Neuronal stem cell (in vitro differentiated cells): ENCODE results near the gene KBTBD4.
"Not testable (repeated sequence)": the region's sequence is repeated elsewhere in the genome, so short reads cannot be mapped to it uniquely, and the experiment has no call there.

Source experiments
- DNase-seq: peaks from one replicate; pipeline ENCODE4 v3.0.0-alpha.2; 2013; ENCODE audit warnings: low spot score
- H2AFZ ChIP-seq: one replicate; pipeline ENCODE4 v1.6.1; 2013; ENCODE audit warnings: mild to moderate bottlenecking, low read length, inconsistent platforms
- H2AK5ac ChIP-seq: 2 replicates; pipeline ENCODE4 v1.6.1; 2013; ENCODE audit warnings: low read depth, mild to moderate bottlenecking, inconsistent platforms, low read length, moderate library complexity, mixed read lengths
- H2BK120ac ChIP-seq: 2 replicates; pipeline ENCODE4 v1.6.1; 2013; ENCODE audit warnings: low read depth, mild to moderate bottlenecking, inconsistent platforms, low read length, moderate library complexity, mixed read lengths
- H2BK12ac ChIP-seq: one replicate; pipeline ENCODE4 v1.6.1; 2013; ENCODE audit warnings: low read length, inconsistent platforms
- H2BK15ac ChIP-seq: 2 replicates; pipeline ENCODE4 v1.6.1; 2013; ENCODE audit warnings: mild to moderate bottlenecking, low read length, inconsistent platforms, mixed read lengths
- H2BK5ac ChIP-seq: one replicate; pipeline ENCODE4 v1.6.1; 2013; ENCODE audit warnings: inconsistent platforms, mild to moderate bottlenecking, low read length, moderate library complexity
- H3K14ac ChIP-seq: one replicate; pipeline ENCODE4 v1.6.1; 2013; ENCODE audit warnings: low read length, inconsistent platforms
- H3K18ac ChIP-seq: 2 replicates; pipeline ENCODE4 v1.6.1; 2013; ENCODE audit warnings: low read length, inconsistent platforms
- H3K23ac ChIP-seq: 2 replicates; pipeline ENCODE4 v1.6.1; 2013; ENCODE audit warnings: low read depth, mild to moderate bottlenecking, mixed read lengths, low read length, inconsistent platforms; ENCODE audit not compliant: poor library complexity
- H3K27ac ChIP-seq: replicated peaks from 3 replicates; pipeline ENCODE4 v1.5.1; 2013; ENCODE audit warnings: low read length, inconsistent platforms
- H3K27me3 ChIP-seq, 3 experiments: 2 replicates each; pipeline ENCODE4 v1.6.1; 2013; ENCODE audit warnings: low read length in 3 of 3, mild to moderate bottlenecking in 2 of 3, inconsistent platforms in 1 of 3, low read depth in 1 of 3, mixed read lengths in 1 of 3, moderate library complexity in 1 of 3; ENCODE audit not compliant: control insufficient read depth in 3 of 3, insufficient read depth in 3 of 3
- H3K36me3 ChIP-seq, 2 donors: replicated peaks in 1 of 2; 2 replicates each; pipeline ENCODE4 v1.6.1; 2013; ENCODE audit warnings: low read length in 2 of 2; ENCODE audit not compliant: control insufficient read depth in 2 of 2, insufficient read depth in 2 of 2
- H3K4ac ChIP-seq: 2 replicates; pipeline ENCODE4 v1.6.1; 2013; ENCODE audit warnings: inconsistent platforms, mild to moderate bottlenecking, low read length, moderate library complexity
- H3K4me1 ChIP-seq, 2 donors: 1 replicate in 1 of 2; 2 replicates in 1 of 2; pipeline ENCODE4 v1.6.1; 2013; ENCODE audit warnings: low read length in 2 of 2, low read depth in 1 of 2; ENCODE audit not compliant: control insufficient read depth in 2 of 2, insufficient read depth in 1 of 2
- H3K4me2 ChIP-seq: one replicate; pipeline ENCODE4 v1.6.1; 2013; ENCODE audit warnings: mild to moderate bottlenecking, low read length, inconsistent platforms; ENCODE audit not compliant: insufficient read depth, poor library complexity, severe bottlenecking
- H3K4me3 ChIP-seq, 2 donors: 2 replicates each; pipeline ENCODE4 v1.5.1; 2013; ENCODE audit warnings: low read length in 2 of 2, mild to moderate bottlenecking in 2 of 2, inconsistent platforms in 1 of 2, moderate library complexity in 1 of 2
- H3K79me1 ChIP-seq: one replicate; pipeline ENCODE4 v1.6.1; 2013; ENCODE audit warnings: low read depth, mild to moderate bottlenecking, inconsistent platforms, low read length, moderate library complexity
- H3K9ac ChIP-seq: one replicate; pipeline ENCODE4 v1.6.1; 2013; ENCODE audit warnings: mild to moderate bottlenecking, low read depth, low read length, inconsistent platforms; ENCODE audit not compliant: poor library complexity
- H3K9me3 ChIP-seq, 2 donors: replicated peaks in 1 of 2; 2 replicates each; pipeline versions ENCODE3 to v1.6.1; 2013; ENCODE audit warnings: low read length in 2 of 2, mild to moderate bottlenecking in 2 of 2, inconsistent platforms in 1 of 2, low read depth in 1 of 2, mixed read lengths in 1 of 2, moderate library complexity in 1 of 2; ENCODE audit not compliant: control insufficient read depth in 2 of 2, insufficient read depth in 1 of 2
- H4K8ac ChIP-seq: one replicate; pipeline ENCODE4 v1.6.1; 2013; ENCODE audit warnings: low read depth, mild to moderate bottlenecking, inconsistent platforms, low read length, moderate library complexity
- H4K91ac ChIP-seq: one replicate; pipeline ENCODE4 v1.6.1; 2013; ENCODE audit warnings: low read length, low read depth, mild to moderate bottlenecking, inconsistent platforms; ENCODE audit not compliant: poor library complexity
- WGBS, 2 donors: extraction: QIAGEN DNeasy Blood & Tissue Kit; methylation state at CpG; one replicate each; pipeline ENCODE4 v1.1.7; 2013; ENCODE audit warnings: missing lambda C conversion rate in 2 of 2, mixed read lengths in 1 of 2; ENCODE audit not compliant: insufficient read length in 2 of 2, insufficient replicate concordance in 1 of 2; ENCODE audit errors: extremely low coverage in 2 of 2; 5-methylcytosine and 5-hydroxymethylcytosine counted together

KBTBD4 gene

GRCh38 chr11:47560426-47560825 lies 18.3 kb downstream of the KBTBD4 start:
- Histone ChIP-seq H3K23ac (no peak overlapping the region), H3K9me3 (no peaks in the 10 kb centered on the region), H4K8ac (no peak overlapping the region), H3K4me2 (no peak overlapping the region), H3K18ac (no peak overlapping the region), H3K4ac (no peak overlapping the region), H3K14ac (no peak overlapping the region), H3K27me3 (peaks cover 0 to 3% (median 0%) of the 10 kb centered on the region in 3 experiments), H2AK5ac (no peak overlapping the region), H3K9ac (no peak overlapping the region), H2BK12ac (no peak overlapping the region), H4K91ac (no peak overlapping the region), H3K4me3 (no peak overlapping the region), H3K79me1 (no peaks in the 10 kb centered on the region), H2BK15ac (no peak overlapping the region), H3K36me3 (no peaks in the 10 kb centered on the region), H2BK120ac (no peak overlapping the region), H2AFZ (no peak overlapping the region), H2BK5ac (no peak overlapping the region), H3K27ac (no peak overlapping the region), H3K4me1 (peaks cover 0 to 4% of the 10 kb centered on the region in 2 donors)
- DNase-seq: no peak
- no CpG with 5 or more reads among the region's 2 CpGs for WGBS, 2 donors

DNA sequence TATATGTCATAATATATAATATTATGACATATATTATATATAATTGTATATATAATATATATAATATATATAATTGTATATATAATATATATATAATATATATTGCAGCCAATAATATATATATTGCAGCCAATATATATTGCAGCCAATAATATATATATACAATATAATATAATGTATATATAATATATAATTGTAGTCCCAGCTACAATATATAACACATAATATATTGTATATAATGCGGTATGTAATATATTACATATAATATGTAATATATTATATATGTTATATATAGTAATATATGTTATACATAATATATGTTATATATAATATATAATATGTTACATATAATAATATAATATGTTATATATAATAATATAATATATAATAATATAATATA lies 20.1 kb downstream of the KBTBD4 start:
- H3K27me3 ChIP-seq: no peaks in the 10 kb centered on the region
- H2AFZ ChIP-seq: no peak overlapping the region
- no peaks in the 10 kb centered on the region for H3K36me3 ChIP-seq
- no peak overlapping the region for H4K91ac ChIP-seq
- H3K4me3 ChIP-seq: no peak overlapping the region
- no peaks in the 10 kb centered on the region for H3K79me1 ChIP-seq
- H3K14ac ChIP-seq: no peak overlapping the region
- no peaks in the 10 kb centered on the region for H3K9me3 ChIP-seq
- no peak overlapping the region for H2BK15ac ChIP-seq
- H3K4me2 ChIP-seq: no peak overlapping the region
- H3K9ac ChIP-seq: no peak overlapping the region
- no peak overlapping the region for H3K23ac ChIP-seq
- no peak overlapping the region for H3K27ac ChIP-seq
- H3K4ac ChIP-seq: no peak overlapping the region
- H4K8ac ChIP-seq: no peak overlapping the region
- no peak overlapping the region for H2BK120ac ChIP-seq
- no peak overlapping the region for H2AK5ac ChIP-seq
- no peak overlapping the region for H2BK12ac ChIP-seq
- peaks cover 0 to 2% of the 10 kb centered on the region in 2 donors for H3K4me1 ChIP-seq
- no CpG with 5 or more reads among the region's 1 CpG for WGBS, 2 donors
- H2BK5ac ChIP-seq: no peak overlapping the region
- no peak for DNase-seq
- H3K18ac ChIP-seq: no peak overlapping the region

DNA sequence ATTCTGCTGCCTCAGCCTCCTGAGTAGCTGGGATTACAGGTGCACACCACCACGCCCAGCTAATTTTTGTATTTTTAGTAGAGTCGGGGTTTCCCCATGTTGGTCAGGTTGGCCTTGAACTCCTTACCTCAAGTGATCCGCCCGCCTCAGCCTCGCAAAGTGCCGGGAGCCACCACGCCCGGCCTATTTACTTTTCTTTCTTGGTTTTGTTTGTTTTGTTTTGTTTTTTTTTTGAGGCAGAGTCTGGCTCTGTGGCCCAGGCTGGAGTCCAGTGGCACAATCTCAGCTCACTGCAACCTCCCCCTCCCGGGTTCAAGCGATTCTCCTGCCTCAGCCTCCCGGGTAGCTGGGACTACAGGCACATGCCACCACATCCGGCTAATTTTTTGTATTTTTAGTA lies 21.8 kb downstream of the KBTBD4 start:
- H3K4me3 ChIP-seq, H2BK120ac ChIP-seq, H3K4me2 ChIP-seq, H3K9me3 ChIP-seq, H3K23ac ChIP-seq, H2BK15ac ChIP-seq, H3K4me1 ChIP-seq, H2AFZ ChIP-seq, DNase-seq, H3K27ac ChIP-seq, H4K8ac ChIP-seq, H3K36me3 ChIP-seq, H2BK12ac ChIP-seq, H3K18ac ChIP-seq, H3K14ac ChIP-seq, H2AK5ac ChIP-seq, H4K91ac ChIP-seq, H3K27me3 ChIP-seq, H3K4ac ChIP-seq, H3K79me1 ChIP-seq, H2BK5ac ChIP-seq, H3K9ac ChIP-seq: not testable (repeated sequence)
- no CpG with 5 or more reads among the region's 12 CpGs for WGBS, 2 donors

GRCh38 chr11:47553406-47553743 lies 25.4 kb downstream of the KBTBD4 start:
- peaks cover 0 to 29% of the 10 kb centered on the region in 2 donors for H3K36me3 ChIP-seq
- H3K4me2 ChIP-seq: peak overlapping the region; percentile 55
- H3K27me3 ChIP-seq: no peaks in the 10 kb centered on the region
- no peaks in the 10 kb centered on the region for H3K9me3 ChIP-seq
- peak overlapping the region; percentile 98 for H2BK5ac ChIP-seq
- no peak overlapping the region for H3K14ac ChIP-seq
- H2BK120ac ChIP-seq: no peak overlapping the region
- H3K9ac ChIP-seq: no peak overlapping the region
- peaks cover 5% of the 10 kb centered on the region for H3K79me1 ChIP-seq
- DNase-seq: no peak
- WGBS, 2 donors: no CpG with 5 or more reads among the region's 9 CpGs
- H2AFZ ChIP-seq: peak overlapping the region; percentile 94
- no peak overlapping the region for H2AK5ac ChIP-seq
- no peak overlapping the region for H3K27ac ChIP-seq
- H4K91ac ChIP-seq: no peak overlapping the region
- no peak overlapping the region for H4K8ac ChIP-seq
- peaks cover 4 to 14% of the 10 kb centered on the region in 2 donors for H3K4me1 ChIP-seq
- H3K18ac ChIP-seq: peak overlapping the region; percentile 3
- peak overlapping the region; percentile 59 for H2BK15ac ChIP-seq
- H2BK12ac ChIP-seq: no peak overlapping the region
- H3K4me3 ChIP-seq: peak overlapping the region; percentile 12 to 98
- H3K4ac ChIP-seq: no peak overlapping the region
- no peak overlapping the region for H3K23ac ChIP-seq
